HG03175 (cell line): Measurements from ENCODE around the gene YDJC.
"Not testable (repeated sequence)": the region's sequence is repeated elsewhere in the genome, so short reads cannot be mapped to it uniquely, and the experiment has no call there.

Source experiments
- ATAC-seq: cut with Tn5 transposase; IDR thresholded peaks from one replicate; pipeline ENCODE4 v1.9.1; 2021; ENCODE audit warnings: mild to moderate bottlenecking, moderate library complexity; ENCODE audit not compliant: unreplicated experiment

Gene YDJC

DNA sequence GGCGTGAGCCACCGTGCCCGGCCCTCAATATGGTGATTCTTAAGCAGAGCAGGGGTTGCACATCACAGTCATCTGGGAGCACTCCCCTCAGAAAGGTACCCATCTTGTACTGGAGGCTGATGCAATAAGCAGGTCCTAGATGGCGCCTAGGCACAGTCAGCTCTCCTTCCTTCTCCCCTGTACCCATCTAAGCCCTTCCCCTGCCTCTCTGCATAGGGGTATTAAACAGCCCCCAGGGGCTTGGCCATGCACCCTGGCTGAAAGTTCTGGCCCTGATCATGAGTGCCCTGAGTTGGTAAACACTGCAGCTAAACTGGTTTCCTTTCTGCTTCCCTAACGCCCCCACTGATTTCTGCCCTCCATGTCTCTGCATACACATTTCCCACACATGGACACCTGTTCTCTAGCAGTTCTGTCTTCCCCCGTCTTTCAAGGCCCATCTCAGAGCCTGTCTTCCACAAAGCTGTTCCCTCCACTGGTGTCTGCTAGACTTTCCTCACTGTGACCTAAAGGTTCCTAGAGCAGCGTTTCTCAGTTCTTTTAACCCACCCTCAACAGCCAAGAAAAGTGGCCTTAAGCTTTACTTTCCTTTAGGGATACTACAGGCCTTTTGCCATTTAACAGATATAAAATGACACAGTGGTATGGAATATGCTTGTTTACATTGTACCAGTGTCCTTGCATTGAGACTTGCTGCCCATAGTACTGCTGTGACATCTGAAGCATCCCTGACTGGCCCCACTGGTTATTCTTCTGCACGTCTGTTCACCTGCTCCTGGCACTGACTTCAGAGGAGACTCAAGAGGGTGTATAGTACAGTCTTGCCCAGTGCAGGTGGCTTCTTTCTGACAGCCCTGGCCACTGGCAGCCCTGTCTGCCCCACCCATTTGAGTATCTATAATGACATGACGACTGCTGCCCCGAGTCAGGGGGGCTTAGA is 46.8 kb downstream of the YDJC start:
- no peak for ATAC-seq

DNA sequence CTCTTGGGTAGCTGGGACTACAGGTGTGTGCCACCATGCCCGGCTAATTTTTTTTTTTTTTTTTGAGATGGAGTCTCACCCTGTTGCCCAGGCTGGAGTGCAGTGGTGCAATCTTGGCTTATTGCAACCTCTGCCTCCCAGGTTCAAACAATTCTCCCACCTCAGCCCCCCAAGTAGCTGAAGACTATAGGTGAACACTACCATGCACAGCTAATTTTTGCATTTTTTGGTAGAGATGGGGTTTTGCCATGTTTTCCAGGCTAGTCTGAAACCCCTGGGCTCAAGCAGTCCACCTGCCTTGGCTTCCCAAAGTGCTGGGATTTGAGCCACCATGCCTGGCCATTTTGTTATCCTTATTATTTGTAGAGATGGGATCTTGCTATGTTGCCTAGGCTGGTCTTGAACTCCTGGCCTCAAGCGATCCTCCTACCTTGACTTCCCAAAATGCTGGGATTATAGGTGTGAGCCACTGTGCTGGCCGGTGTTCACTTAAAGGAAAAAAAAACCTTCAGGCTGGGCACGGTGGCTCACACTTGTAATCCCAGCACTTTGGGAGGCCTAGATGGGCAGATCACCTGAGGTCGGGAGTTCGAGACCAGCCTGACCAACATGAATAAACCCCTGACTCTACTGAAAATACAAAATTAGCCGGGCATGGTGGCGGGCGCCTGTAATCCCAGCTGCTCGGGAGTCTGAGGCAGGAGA is 48.7 kb downstream of the YDJC start:
- ATAC-seq, result not testable (repeated sequence)

DNA sequence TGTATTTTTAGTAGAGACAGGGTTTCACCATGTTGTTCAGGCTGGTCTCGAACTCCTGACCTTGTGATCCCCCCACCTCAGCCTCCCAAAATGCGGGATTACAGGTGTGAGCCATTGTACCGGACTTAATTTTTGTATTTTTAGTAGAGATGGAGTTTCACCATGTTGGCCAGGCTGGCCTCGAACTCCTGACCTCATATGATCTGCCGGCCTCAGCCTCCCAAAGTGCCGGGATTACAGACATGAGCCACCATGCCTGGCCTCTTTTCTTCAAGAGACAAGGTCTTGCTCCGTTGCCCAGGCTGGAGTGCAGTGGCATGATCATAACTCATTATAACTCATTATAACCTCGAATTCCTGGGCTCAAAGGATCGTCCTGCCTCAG is 49.2 kb downstream of the YDJC start:
- ATAC-seq, result not testable (repeated sequence)

DNA sequence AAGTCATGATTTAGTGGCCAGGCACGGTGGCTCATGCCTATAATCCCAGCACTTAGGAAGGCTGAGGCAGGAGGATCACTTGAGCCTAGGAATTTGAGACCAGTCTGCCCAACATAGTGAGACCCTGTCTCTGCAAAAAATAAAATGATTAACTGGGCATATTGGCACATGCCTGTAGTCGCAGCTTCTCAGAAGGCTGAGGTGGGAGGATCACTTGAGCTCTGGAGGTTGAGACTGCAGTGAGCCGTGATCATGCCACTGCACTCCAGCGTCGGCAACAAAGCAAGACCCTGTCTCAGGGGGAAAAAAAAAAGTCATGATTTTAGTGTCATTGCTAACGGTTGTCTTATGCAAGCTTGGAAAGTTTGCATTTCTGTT is 50.4 kb downstream of the YDJC start:
- no peak for ATAC-seq
